ENCODE data around the gene EIF4E1B.

DNA sequence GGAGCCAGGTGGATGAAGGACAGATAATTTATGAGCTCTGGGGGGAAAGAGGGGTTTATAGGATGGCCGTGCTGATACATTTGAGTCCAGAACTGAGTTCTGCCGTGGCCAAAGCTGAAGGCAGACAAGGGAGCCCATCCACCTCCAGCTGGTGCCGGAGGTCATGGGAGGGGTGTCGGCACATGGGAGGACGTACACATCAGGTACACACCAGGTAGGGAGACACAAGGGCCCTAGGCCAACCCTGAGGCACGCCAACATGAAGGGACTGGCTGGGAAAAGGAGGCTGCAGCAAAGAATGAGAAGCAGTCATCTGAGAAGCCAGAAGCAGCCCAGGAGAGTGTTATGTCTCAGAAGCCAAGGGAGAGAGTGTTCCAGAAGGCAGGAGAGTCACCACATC lies 18.5 kb upstream of the EIF4E1B start:
- TF ChIP-seq, protein P1, sequence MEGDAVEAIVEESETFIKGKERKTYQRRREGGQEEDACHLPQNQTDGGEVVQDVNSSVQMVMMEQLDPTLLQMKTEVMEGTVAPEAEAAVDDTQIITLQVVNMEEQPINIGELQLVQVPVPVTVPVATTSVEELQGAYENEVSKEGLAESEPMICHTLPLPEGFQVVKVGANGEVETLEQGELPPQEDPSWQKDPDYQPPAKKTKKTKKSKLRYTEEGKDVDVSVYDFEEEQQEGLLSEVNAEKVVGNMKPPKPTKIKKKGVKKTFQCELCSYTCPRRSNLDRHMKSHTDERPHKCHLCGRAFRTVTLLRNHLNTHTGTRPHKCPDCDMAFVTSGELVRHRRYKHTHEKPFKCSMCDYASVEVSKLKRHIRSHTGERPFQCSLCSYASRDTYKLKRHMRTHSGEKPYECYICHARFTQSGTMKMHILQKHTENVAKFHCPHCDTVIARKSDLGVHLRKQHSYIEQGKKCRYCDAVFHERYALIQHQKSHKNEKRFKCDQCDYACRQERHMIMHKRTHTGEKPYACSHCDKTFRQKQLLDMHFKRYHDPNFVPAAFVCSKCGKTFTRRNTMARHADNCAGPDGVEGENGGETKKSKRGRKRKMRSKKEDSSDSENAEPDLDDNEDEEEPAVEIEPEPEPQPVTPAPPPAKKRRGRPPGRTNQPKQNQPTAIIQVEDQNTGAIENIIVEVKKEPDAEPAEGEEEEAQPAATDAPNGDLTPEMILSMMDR (IDR thresholded peaks at IDR 0.05) = no peak
- TF ChIP-seq EZH2 (IDR thresholded peaks at IDR 0.05) = no peak

Measured in neural progenitor cell (in vitro differentiated cells).